OCI-LY7 (cell line): ENCODE measurements around the gene MACROD2.

ENCODE experiments used
- CTCF ChIP-seq: fragments of 200-600 bp; sonication (generic); conservative IDR thresholded peaks from 2 replicates; pipeline ENCODE4 v1.5.1; 2014; ENCODE audit warnings: mild to moderate bottlenecking, antibody characterized with exemption, low read length, moderate library complexity, mixed read lengths
- EZH2phosphoT487 ChIP-seq: fragments of 200-600 bp; sonication (generic); IDR thresholded peaks from 2 replicates; pipeline ENCODE4 v1.6.1; 2018; ENCODE audit warnings: low read depth, borderline replicate concordance, mild to moderate bottlenecking, mixed run types, antibody characterized with exemption, low read length, moderate library complexity, mixed read lengths

GRCh38 chr20:14093652-14094051, 98.3 kb downstream of the MACROD2 start:
- TF ChIP-seq EZH2phosphoT487: no peak
- TF ChIP-seq CTCF: no peak
